IPS-18c (cell line): ENCODE measurements around the gene UBE2Q2.
"Not testable (repeated sequence)": the region's sequence is repeated elsewhere in the genome, so short reads cannot be mapped to it uniquely, and the experiment has no call there.

ENCODE experiments used
- H3K4me3 ChIP-seq: 2 replicates; pipeline ENCODE4 v1.7.0; 2013; ENCODE audit warnings: low read depth, mild to moderate bottlenecking, low read length, moderate library complexity; ENCODE audit not compliant: insufficient read depth
- H3K9me3 ChIP-seq: one replicate; pipeline ENCODE4 v1.6.1; 2013; ENCODE audit warnings: mild to moderate bottlenecking, low read length, moderate library complexity; ENCODE audit not compliant: control insufficient read depth, insufficient read depth

Gene UBE2Q2

DNA sequence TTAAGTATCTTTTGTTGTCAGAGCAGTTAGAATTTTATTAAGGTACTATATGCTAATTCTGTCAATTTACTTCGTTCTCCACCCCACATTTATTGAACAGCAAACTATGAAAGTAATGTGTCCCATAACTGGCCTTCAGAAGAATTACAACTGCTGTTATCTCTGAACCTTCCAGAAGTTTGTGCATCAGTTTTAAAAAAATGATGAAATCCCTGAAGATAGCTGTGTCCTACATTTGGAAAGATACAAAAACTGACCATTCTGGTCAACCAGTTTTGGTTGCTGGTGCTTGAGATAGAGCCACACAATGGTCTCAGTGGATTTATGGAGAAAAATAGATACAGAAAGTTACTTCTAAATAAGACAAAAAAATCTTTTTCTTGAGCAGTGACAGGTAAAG, 5.9 kb downstream of the UBE2Q2 start:
- no peaks in the 10 kb centered on the region for H3K9me3 ChIP-seq
- H3K4me3 ChIP-seq, result no peak overlapping the region

DNA sequence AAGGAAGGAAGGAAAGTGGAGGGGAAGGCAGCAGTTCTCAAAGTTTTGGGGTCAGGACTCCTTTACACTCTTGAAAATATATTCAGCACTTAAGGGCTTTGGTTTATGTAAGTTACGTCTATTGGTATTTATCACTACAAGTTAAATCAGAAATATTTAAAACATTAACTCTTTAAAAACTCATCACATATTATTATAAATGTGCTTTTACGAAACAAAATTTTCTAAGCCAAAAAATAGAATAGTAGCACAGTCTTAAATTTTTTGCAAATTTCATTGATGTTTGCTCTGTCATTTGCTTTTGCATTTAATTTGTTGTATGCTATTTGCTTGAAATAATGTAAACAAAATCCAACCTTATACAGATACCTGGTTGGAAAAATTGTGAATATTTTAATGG, 7.5 kb downstream of the UBE2Q2 start:
- Histone ChIP-seq H3K9me3 (no peaks in the 10 kb centered on the region), H3K4me3 (no peak overlapping the region)

DNA sequence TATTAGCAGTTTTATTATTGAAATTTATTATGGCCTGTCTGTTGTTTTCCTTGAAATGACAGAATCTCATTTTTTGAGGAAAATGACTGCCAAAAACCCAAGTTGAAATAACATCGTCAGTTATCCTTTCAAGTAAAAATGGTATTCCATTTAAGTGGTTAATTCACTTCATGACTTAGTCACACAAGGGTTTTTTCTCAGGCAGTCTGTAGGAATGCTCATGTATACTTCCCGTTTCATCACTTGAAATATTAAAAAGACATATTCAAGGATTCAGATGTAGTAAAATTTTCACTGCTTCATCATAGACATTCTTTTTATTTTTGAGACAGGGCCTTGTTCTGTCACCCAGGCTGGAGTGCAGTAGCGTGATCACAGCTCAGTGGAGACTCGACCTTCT, 8.3 kb downstream of the UBE2Q2 start:
- H3K9me3 ChIP-seq, H3K4me3 ChIP-seq: not testable (repeated sequence)

DNA sequence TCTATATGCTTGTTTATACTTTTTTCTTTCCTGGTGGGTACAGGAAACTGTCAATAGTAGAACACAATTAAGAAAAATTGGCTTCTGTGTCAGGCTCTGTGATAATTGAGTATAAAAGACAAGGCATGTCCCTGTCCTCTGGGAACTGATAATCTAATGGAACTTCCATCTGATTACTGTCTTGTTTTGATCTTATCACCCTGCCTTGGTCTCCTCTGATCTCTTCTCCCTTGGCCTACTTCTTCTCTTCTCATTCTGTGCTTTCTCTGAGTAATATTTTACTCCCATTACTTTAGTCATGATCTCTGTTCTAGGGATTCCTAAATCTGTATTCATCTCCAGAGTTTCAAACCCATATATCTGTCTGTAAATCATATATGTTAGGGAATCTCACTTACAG, 14.6 kb downstream of the UBE2Q2 start:
- Histone ChIP-seq H3K4me3 (no peak overlapping the region), H3K9me3 (no peaks in the 10 kb centered on the region)

DNA sequence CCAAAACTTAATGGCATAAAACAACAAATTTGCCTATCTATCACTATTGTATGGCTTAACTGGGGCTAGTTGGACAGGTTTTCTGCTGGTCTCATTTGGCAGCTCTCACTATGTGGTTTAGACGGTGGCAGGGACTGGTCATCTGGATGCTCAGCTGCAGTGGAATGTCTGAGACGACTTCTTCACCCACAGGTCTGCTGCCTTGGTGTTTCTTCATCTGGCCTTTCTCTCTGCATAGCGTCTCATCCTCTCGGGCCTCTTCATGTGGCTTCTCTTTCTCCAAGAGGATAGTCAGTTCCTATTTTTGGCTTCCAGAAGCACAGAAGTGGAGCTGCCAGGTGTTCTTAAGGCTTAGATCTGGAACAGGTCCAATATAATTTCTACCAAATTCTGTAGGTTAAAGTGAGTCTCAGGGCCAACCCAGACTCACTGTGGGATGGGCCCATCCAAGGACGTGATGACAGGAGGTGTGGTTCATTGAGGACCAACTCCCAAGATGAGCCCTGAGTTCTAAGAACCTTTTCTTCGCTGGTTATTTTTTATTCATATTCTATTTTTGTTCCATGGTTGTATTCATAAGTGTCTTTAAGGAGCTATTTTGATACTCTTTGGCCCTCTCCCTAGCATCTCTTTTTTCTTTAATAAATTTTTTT, 18.6 kb downstream of the UBE2Q2 start:
- Histone ChIP-seq H3K4me3 (no peak overlapping the region), H3K9me3 (no peaks in the 10 kb centered on the region)

DNA sequence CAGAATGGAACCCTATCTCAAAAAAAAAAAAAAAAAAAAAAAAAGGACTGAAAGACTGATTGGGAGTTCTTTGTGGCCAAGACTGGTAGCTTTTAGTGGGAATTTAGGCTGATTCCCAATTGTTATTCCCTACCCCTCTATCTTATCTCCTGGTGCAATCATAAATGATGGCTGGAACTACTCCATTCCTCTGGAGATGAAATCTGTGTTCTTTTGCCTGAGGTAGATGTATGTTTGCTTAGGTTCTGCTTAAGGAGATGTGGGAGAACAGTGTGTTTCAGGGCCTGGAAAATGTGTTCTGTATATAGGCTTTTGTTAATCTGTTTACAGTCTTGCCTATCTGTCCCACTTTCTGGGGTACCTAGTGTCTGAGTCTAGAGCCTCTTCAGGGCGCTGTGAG, 19.5 kb downstream of the UBE2Q2 start:
- Histone ChIP-seq H3K4me3 (no peak overlapping the region), H3K9me3 (no peaks in the 10 kb centered on the region)

DNA sequence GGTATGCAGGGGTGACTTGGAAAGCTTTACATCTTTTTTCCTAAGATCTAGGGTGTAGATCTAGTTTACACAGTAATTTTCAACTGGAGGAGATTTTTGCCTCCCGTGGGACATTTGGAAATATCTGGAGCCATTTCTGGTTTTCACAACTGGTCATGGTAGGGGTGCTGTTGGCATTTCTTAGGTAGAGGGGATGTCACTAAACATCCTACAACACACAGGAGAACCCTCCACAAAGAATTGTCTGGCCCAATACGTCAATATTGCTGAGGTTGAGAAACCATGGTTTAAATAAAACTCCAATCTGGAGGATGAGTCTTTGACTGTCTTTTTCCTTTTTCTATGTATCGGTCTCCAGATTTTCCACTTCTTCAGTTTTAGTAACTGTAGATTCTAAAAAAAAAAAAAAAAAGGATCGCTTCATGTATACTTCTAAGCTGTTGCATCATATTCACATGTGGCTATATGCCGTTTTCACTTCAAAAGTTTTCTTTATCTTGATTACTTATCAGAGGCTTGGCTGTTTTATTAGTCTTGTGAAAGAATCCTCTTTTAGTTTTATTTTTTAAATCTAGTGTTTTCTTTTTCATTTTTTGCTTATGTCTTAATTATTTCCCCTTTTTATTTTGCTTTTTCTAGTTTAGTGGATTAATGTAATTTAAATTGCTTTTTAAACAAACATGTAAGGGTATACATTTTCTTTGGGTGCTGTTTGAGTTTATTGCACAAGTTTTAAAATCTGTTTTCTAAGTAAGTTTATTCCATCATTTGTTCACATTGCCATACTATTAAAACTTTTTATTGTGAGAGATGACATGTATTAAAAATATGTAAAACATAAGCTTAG, 21.2 kb downstream of the UBE2Q2 start:
- no peak overlapping the region for H3K4me3 ChIP-seq

DNA sequence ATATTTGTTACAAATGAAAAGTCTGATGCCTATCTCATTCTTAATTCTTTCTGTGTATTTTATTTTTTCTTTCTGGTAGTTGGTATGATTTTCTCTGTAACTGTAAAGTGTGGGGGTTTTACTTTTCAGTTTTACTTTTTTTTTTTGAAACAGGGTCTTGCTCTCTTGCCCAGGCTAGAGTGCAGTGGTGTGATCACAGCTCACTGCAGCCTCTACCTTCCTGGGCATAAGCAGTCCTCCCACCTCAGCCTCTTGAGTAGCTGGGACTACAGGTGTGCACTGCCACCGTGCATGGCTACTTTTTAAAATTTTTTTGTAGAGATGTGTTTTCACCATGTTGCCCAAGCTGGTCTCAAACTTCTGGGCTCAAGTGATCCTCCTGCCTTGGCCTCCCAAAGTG, 22.8 kb downstream of the UBE2Q2 start:
- not testable (repeated sequence) for H3K9me3 ChIP-seq, H3K4me3 ChIP-seq

More for the DNA sequence above, 21.2 kb downstream of the UBE2Q2 start:
- H3K9me3 ChIP-seq, result no peaks in the 10 kb centered on the region

DNA sequence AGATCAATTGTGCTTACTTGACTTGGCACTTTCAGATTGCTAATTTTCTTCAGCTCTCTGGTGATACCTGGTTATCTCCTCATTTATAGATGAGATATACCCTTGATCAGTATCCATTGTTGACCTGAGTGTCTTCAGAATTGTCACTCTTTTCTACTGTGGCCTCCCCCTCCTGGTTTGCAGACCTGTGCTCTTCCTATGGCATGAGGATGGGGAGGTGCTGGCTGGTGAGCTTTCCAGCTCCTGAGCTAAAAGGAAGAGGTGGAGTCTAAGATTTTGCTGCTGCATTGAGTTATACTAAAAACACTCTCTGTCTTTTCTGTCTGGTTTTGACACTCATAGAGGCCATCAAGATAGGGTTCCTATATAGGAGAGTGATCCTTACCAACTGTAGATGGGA, 23.7 kb downstream of the UBE2Q2 start:
- H3K4me3 ChIP-seq, result no peak overlapping the region
- no peaks in the 10 kb centered on the region for H3K9me3 ChIP-seq

DNA sequence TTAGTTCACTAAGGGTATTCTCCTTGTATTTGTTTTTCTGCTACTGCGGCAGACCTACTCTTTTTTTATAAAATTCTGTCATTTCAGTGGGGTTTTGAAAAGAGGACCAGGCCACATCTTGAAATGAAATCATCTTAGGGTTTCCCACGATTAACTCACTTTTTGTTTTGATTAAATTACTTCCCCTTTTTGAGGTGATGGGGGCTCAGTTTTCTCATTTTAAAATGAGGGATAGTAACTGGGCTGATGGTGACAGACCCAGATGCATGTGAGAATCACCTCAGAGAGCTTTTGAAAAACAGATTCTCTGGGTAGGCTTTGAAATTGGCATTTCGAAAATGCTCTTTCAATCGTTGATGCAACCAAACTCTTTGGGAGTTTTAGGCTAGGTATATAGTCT, 24.2 kb downstream of the UBE2Q2 start:
- no peaks in the 10 kb centered on the region for H3K9me3 ChIP-seq
- no peak overlapping the region for H3K4me3 ChIP-seq

DNA sequence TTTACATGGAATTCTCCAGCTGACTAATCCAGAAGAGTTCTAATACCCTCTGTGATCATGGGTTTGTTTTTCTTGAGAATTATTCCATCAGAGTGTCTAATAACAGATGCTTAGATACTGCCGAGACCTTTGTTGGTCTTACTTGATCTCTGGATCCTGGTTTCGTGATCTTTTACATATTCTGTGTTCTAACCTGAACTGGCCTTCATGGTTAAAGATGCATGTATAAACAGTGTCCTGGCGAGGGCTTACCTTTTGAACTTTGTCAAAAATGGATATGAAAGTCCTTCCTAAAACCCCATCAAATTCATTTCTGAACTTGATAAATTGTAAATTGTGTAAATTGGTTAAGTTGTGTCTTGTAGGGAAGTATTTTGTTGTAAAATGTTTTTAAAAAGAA, 24.8 kb downstream of the UBE2Q2 start:
- Histone ChIP-seq H3K9me3 (no peaks in the 10 kb centered on the region), H3K4me3 (no peak overlapping the region)

DNA sequence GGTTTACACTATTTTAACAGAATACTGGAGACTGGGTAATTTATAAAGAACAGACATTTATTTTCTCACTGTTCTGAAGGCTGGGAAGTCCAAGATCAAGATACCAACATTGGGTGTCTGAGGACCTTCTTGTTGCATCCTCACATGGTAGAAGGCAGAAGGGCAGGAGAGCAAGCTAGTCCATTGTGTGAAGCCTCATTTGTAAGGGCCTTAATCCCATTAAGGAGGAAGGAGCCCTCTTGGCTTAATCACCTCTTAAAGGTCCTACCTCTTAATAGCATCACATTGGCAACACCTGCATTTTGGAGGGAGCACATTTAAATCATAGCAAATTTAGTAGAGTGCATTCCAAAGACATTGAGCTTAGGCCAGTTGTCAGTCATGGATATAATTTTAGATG, 26.2 kb downstream of the UBE2Q2 start:
- H3K4me3 ChIP-seq, result no peak overlapping the region
- no peaks in the 10 kb centered on the region for H3K9me3 ChIP-seq

DNA sequence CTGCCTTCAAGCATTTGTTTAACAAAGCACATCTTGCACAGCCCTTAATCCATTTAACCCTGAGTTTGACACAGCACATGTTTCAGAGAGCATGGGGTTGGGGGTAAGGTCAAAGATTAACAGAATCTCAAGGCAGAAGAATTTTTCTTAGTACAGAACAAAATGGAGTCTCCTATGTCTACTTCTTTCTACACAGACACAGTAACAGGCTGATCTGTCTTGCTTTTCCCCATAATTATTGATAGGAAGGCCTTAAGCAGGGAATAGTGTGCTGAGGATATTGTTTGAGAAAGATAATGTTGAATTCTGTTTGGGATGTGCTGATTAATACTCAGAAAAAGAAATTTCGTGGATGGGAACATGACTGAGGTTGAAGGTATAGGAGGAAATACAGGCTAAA, 28.3 kb downstream of the UBE2Q2 start:
- H3K4me3 ChIP-seq, H3K9me3 ChIP-seq: not testable (repeated sequence)

DNA sequence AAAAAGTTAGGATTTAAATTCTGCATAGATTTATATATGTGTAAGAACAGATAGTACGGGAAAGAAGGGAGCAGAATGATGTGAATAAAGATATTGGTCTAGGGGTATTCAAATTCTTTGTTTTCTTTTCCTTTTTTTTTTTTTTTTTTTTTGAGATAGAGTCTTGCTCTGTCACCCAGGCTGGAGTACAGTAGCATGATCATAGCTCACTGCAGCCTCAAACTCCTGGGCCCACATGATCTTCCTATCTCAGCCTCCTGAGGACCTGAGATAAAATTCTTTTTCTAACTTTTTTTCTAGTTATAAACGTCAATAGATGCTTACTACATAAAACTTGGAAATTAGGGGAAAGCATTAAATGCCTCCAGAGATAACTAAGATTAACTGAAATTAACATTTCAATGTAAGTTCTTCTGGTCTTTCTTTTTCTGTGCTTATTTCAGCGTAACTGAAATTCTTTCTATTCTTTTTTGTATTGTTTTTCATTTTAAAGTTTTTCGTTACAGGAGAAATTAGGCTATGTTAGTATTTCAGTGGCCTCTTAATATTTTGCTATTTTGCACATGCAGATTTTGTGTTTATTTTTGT, 29.2 kb downstream of the UBE2Q2 start:
- H3K9me3 ChIP-seq, result no peaks in the 10 kb centered on the region
- no peak overlapping the region for H3K4me3 ChIP-seq

DNA sequence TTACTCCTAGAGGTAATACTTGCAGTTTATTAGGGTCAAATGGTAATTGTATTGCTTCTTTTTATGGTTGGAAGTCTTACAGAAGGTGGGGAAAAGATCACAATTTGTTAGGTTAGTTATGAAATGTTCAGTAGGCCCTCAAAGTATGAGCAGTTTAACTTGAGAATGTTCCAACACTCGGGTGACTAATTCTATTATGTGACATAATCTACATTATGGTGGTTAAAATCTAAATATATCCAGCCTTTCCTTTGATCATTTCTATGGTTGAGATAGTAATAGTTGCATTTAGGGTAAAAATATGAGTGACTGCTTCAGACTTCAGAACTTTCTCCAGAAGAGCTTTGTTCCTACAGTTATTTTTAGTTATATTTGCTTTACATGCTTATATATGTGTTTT, 40.8 kb downstream of the UBE2Q2 start:
- Histone ChIP-seq H3K4me3 (no peak overlapping the region), H3K9me3 (no peaks in the 10 kb centered on the region)

DNA sequence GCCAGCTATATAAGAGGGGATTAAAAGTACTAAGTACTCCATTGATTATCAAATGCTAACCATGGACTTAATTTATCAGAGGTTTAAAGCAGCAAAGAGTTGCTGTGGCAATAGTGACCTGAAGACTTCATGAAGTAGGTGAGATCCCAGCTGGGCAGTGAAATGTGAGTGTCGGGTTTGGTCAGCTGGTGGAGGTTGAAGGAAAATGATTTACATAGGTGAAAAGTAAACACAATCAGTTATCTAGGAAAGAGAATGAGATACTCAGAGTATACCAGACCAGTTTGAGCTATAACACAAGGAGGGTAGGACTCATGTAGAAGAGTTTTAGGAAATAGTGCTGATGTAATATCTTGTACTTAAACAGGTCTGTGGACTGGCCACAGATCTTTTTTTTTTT, 43.9 kb downstream of the UBE2Q2 start:
- H3K4me3 ChIP-seq, result no peak overlapping the region
- no peaks in the 10 kb centered on the region for H3K9me3 ChIP-seq

DNA sequence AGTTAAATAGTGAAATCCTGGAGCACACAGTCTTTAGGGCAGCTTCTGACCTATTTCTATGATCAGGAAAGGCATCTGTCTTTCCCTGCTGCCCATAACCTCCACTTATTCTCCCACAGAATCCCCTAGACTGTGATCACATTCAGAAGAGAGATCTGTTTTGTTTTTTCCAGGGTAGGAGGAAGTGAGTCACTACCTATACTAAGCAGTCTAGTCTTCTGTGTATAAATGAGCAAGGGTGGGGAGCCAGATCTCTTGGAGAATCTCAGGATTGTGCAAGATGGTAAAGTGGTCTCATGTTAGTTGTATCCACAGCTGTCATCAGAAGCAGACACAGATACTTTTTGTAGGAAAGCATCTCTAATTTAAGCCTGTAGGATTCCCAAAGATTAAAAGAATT, 48.6 kb downstream of the UBE2Q2 start:
- no peaks in the 10 kb centered on the region for H3K9me3 ChIP-seq
- H3K4me3 ChIP-seq, result no peak overlapping the region

DNA sequence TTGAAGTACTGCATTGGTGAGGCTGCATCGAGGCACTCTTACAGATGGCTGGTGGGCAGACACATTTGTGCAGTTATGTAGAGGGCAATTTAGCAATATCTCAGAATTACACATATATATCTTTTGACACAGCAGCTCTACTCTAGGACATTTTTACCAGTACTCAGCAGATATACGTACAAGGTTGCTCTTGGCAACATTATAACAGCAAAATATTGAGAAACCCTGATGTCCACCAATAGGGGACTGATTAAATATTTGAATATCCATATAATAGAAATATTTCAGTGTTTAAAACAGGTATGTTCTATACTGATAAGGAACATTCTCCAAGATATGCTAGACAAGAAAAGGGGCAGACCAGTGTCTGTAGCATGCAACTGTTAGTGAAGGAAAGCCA, 52.5 kb downstream of the UBE2Q2 start:
- Histone ChIP-seq H3K4me3 (no peak overlapping the region), H3K9me3 (no peaks in the 10 kb centered on the region)
